ENCODE data around the gene ZNF841. TPM values are rescaled to one million over a fixed set of nuclear protein-coding genes. Genes with fewer than 3 reads are reported as not detected.

Gene ZNF841
- total and polyA plus RNA-seq, 9 of the 15 experiments (the other 6 are each of a cell fraction or from before 2014, with no cell fraction given): 3.1 to 17.1 (median 11.0) TPM

- CTCF ChIA-PET (ENCODE audit: low intra/inter-chr PET ratio): no interaction called here
- Histone ChIP-seq H3K9me1 (ENCODE audit: control insufficient read depth, insufficient read depth, low read length) (no peaks in the 10 kb centered on the region), H3K9ac (ENCODE audit: insufficient read depth in 1 of 2, low read depth in 2 of 2, low read length in 2 of 2) (no peak overlapping the region), H3K4me3 (no peak overlapping the region), H3K27ac (ENCODE audit: extremely low read depth, low read depth, low read length) (no peak overlapping the region), H3K27me3 (ENCODE audit: control insufficient read depth in 2 of 2, insufficient read depth in 2 of 2, low read length in 2 of 2) (no peaks in the 10 kb centered on the region), H2AFZ (ENCODE audit: low read depth, low read length) (no peak overlapping the region), H3K9me3 (replicated peaks; ENCODE audit: control insufficient read depth, insufficient read depth, low read depth, low read length) (peaks cover 19% of the 10 kb centered on the region), H3K4me1 (replicated peaks in 1 of 2; ENCODE audit: control insufficient read depth in 2 of 2, insufficient read depth in 2 of 2, low read length in 2 of 2) (no peaks in the 10 kb centered on the region), H4K20me1 (replicated peaks; ENCODE audit: control insufficient read depth, insufficient read depth, low read length) (no peaks in the 10 kb centered on the region), H3K79me2 (ENCODE audit: control insufficient read depth, insufficient read depth, low read length) (peaks cover 15% of the 10 kb centered on the region; the same call in 2 of the 3 replicates), H3K4me2 (ENCODE audit: insufficient read depth, low read length) (no peak overlapping the region), H3K36me3 (ENCODE audit: control insufficient read depth, insufficient read depth, low read length) (peaks cover 67% of the 10 kb centered on the region)
- no peak for TF ChIP-seq KLF16 (IDR thresholded peaks at IDR 0.05)
- no peak for TF ChIP-seq ZNF639 (CRISPR knock-in tag; conservative IDR thresholded peaks at IDR 0.05 in 1 of 2, IDR thresholded peaks at IDR 0.05 in 1 of 2)
- TF ChIP-seq TCF3 (CRISPR knock-in tag; IDR thresholded peaks at IDR 0.05): no peak
- TF ChIP-seq KDM2B (CRISPR knock-in tag; IDR thresholded peaks at IDR 0.05): no peak
- TF ChIP-seq DACH1 (IDR thresholded peaks at IDR 0.05; ENCODE audit: partially characterized antibody): no peak
- no peak for ATAC-seq
- POLR2A ChIA-PET: interaction anchor here (0.6 to 0.7 kb wide), 2 partner anchors 13 to 691 kb away, joined by 3 read pairs; no protein-coding TSS in a partner anchor
- intact Hi-C loops (cut with micrococcal nuclease): no loop called here
- no peak for FAIRE-seq
- in situ Hi-C loops (cut with MboI): no loop called here
- no peak for DNase-seq (ENCODE audit: extremely low read depth in 1 of 4, low spot score in 3 of 4)
- no TSS peak for BruUV-seq (replicated peaks)
These were observed 9.1 kb downstream of the ZNF841 start for GRCh38 chr19:52086481-52086880.

GRCh38 chr19:52070496-52070895 is 25.1 kb downstream of the ZNF841 start:
- Histone ChIP-seq H3K9ac (ENCODE audit: insufficient read depth in 1 of 2, low read depth in 2 of 2, low read length in 2 of 2) (no peak overlapping the region), H4K20me1 (replicated peaks; ENCODE audit: control insufficient read depth, insufficient read depth, low read length) (no peaks in the 10 kb centered on the region), H3K27me3 (ENCODE audit: control insufficient read depth in 2 of 2, insufficient read depth in 2 of 2, low read length in 2 of 2) (no peaks in the 10 kb centered on the region), H3K4me1 (replicated peaks in 1 of 2; ENCODE audit: control insufficient read depth in 2 of 2, insufficient read depth in 2 of 2, low read length in 2 of 2) (no peaks in the 10 kb centered on the region), H3K27ac (ENCODE audit: extremely low read depth, low read depth, low read length) (no peak overlapping the region), H3K79me2 (ENCODE audit: control insufficient read depth, insufficient read depth, low read length) (no peaks in the 10 kb centered on the region), H2AFZ (ENCODE audit: low read depth, low read length) (no peak overlapping the region), H3K36me3 (ENCODE audit: control insufficient read depth, insufficient read depth, low read length) (peaks cover 47% of the 10 kb centered on the region), H3K4me2 (ENCODE audit: insufficient read depth, low read length) (no peak overlapping the region), H3K9me1 (ENCODE audit: control insufficient read depth, insufficient read depth, low read length) (no peaks in the 10 kb centered on the region), H3K4me3 (no peak overlapping the region), H3K9me3 (replicated peaks; ENCODE audit: control insufficient read depth, insufficient read depth, low read depth, low read length) (peaks cover 37% of the 10 kb centered on the region)
- intact Hi-C loops (cut with micrococcal nuclease): no loop called here
- ATAC-seq (no peak), FAIRE-seq (no peak), DNase-seq (ENCODE audit: extremely low read depth in 1 of 4, low spot score in 3 of 4) (no peak)
- POLR2A ChIA-PET: no interaction called here
- BruUV-seq (replicated peaks): no TSS peak
- CTCF ChIA-PET (ENCODE audit: low intra/inter-chr PET ratio): no interaction called here
- 85% methylated on average over 5 of the region's 5 CpGs for whole genome bisulfite sequencing (ENCODE audit: insufficient coverage, low coverage, missing lambda C conversion rate)
- in situ Hi-C loops (cut with MboI): no loop called here
- TF ChIP-seq FOXK2 (conservative IDR thresholded peaks at IDR 0.05 in 1 of 2, IDR thresholded peaks at IDR 0.05 in 1 of 2; ENCODE audit: low read depth in 2 of 2) (no peak), ZC3H11A (IDR thresholded peaks at IDR 0.05; ENCODE audit: low read depth, low read length) (no peak), E2F1 (CRISPR knock-in tag; IDR thresholded peaks at IDR 0.05) (no peak), TSC22D4 (tag; IDR thresholded peaks at IDR 0.05) (no peak), BCOR (IDR thresholded peaks at IDR 0.05) (no peak), ZNF239 (CRISPR knock-in tag; IDR thresholded peaks at IDR 0.05) (no peak), SREBF2 (CRISPR knock-in tag; IDR thresholded peaks at IDR 0.05) (no peak), YY1 (IDR thresholded peaks at IDR 0.05; ENCODE audit: borderline replicate concordance in 1 of 3, control insufficient read depth in 1 of 3, extremely low read depth in 1 of 3, insufficient read depth in 3 of 3, insufficient read length in 1 of 3, insufficient replicate concordance in 2 of 3, low read depth in 1 of 3, low read length in 2 of 3) (no peak)
